Measurements from ENCODE around the gene RECK. TPM values are rescaled to one million over a fixed set of nuclear protein-coding genes. Genes with fewer than 3 reads are reported as not detected.

Gene RECK
- total RNA-seq, 1 donor from 2014 or later, result 11.7 TPM

GRCh38 chr9:36064448-36065037, 27.8 kb downstream of the RECK start:
- Mint-ChIP-seq H3K27ac (no peak overlapping the region), H3K27me3 (no peaks in the 10 kb centered on the region), H3K4me1 (ENCODE audit: unreplicated experiment) (no peaks in the 10 kb centered on the region), H3K9me3 (no peaks in the 10 kb centered on the region), H3K36me3 (peaks cover 26% of the 10 kb centered on the region), H3K4me3 (no peak overlapping the region)
- no peak for DNase-seq (ENCODE audit: extremely low spot score, unreplicated experiment)
- TF ChIP-seq CTCF (conservative IDR thresholded peaks at IDR 0.05), result no peak

GRCh38 chr9:36074055-36074454, 37.3 kb downstream of the RECK start:
- DNase-seq (ENCODE audit: extremely low spot score, unreplicated experiment), result no peak
- Mint-ChIP-seq H3K27me3 (no peaks in the 10 kb centered on the region), H3K4me3 (no peak overlapping the region), H3K9me3 (no peaks in the 10 kb centered on the region), H3K36me3 (peaks cover 17% of the 10 kb centered on the region), H3K4me1 (ENCODE audit: unreplicated experiment) (peaks cover 12% of the 10 kb centered on the region), H3K27ac (no peak overlapping the region)
- TF ChIP-seq CTCF (conservative IDR thresholded peaks at IDR 0.05), result no peak

GRCh38 chr9:36074870-36075532, 38.3 kb downstream of the RECK start:
- no peak overlapping the region for H3K4me3 Mint-ChIP-seq
- DNase-seq (ENCODE audit: extremely low spot score, unreplicated experiment), result no peak
- no peaks in the 10 kb centered on the region for H3K9me3 Mint-ChIP-seq
- H3K27me3 Mint-ChIP-seq, result no peaks in the 10 kb centered on the region
- peaks cover 12% of the 10 kb centered on the region for H3K4me1 Mint-ChIP-seq (ENCODE audit: unreplicated experiment)
- H3K36me3 Mint-ChIP-seq, result peaks cover 11% of the 10 kb centered on the region
- H3K27ac Mint-ChIP-seq, result peak overlapping the region; percentile 37
- no peak for TF ChIP-seq CTCF (conservative IDR thresholded peaks at IDR 0.05)

- Mint-ChIP-seq H3K9me3 (no peaks in the 10 kb centered on the region), H3K27ac (no peak overlapping the region), H3K4me1 (ENCODE audit: unreplicated experiment) (peaks cover 20% of the 10 kb centered on the region), H3K36me3 (peaks cover 18% of the 10 kb centered on the region), H3K4me3 (no peak overlapping the region), H3K27me3 (no peaks in the 10 kb centered on the region)
- no peak for DNase-seq (ENCODE audit: extremely low spot score, unreplicated experiment)
- no peak for TF ChIP-seq CTCF (conservative IDR thresholded peaks at IDR 0.05)
These were observed 41.3 kb downstream of the RECK start for GRCh38 chr9:36078051-36078450.

GRCh38 chr9:36080519-36080918, 43.8 kb downstream of the RECK start:
- TF ChIP-seq CTCF (conservative IDR thresholded peaks at IDR 0.05), result no peak
- Mint-ChIP-seq H3K27ac (no peak overlapping the region), H3K4me1 (ENCODE audit: unreplicated experiment) (peaks cover 8% of the 10 kb centered on the region), H3K4me3 (no peak overlapping the region), H3K27me3 (no peaks in the 10 kb centered on the region), H3K36me3 (peaks cover 12% of the 10 kb centered on the region), H3K9me3 (no peaks in the 10 kb centered on the region)
- no peak for DNase-seq (ENCODE audit: extremely low spot score, unreplicated experiment)

Measured in type B pancreatic cell (in vitro differentiated cells).